ENCODE results near the gene EPM2A. TPM values are rescaled to one million over a fixed set of nuclear protein-coding genes. Genes with fewer than 3 reads are reported as not detected.

The EPM2A gene
- total and polyA plus RNA-seq, 10 of the 15 experiments (the other 5 are each of a cell fraction or from before 2014, with no cell fraction given): 3.4 to 13.0 (median 7.9) TPM

DNA sequence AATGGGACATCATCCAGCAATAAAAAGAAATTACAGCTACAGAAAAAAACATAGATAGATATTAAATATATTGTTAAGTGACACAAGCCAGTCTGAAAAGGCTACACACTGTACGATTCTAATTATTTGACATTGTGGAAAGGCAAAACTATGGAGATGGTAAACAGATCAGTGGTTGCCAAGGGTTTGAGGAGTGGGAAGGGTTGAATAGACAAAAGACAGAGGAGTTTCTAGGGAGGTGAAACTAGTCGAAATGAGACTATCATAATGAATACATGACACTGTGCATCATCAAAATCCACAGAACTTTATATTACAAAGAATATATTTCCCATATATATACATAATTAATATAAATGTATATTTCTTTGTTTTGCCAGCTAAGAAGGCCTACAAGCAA is 9.8 kb downstream of the EPM2A start:
- Histone ChIP-seq H3K4me2 (ENCODE audit: control insufficient read depth, insufficient read depth) (no peak overlapping the region), H2AFZ (ENCODE audit: control insufficient read depth, low read depth, low read length) (no peak overlapping the region), H3K27me3 (replicated peaks in 1 of 2; ENCODE audit: control insufficient read depth in 2 of 2, insufficient read depth in 2 of 2, low read length in 1 of 2) (no peaks in the 10 kb centered on the region), H4K20me1 (ENCODE audit: control insufficient read depth, insufficient read depth) (no peaks in the 10 kb centered on the region), H3K9ac (ENCODE audit: control insufficient read depth, insufficient read depth, low read length) (no peak overlapping the region), H3K27ac (ENCODE audit: control insufficient read depth, insufficient read depth) (no peak overlapping the region), H3K4me1 (ENCODE audit: control insufficient read depth, insufficient read depth, low read length) (no peaks in the 10 kb centered on the region; the same call in 1 of the 2 replicates), H3K36me3 (ENCODE audit: control insufficient read depth in 2 of 2, insufficient read depth in 2 of 2, low read length in 1 of 2) (no peaks in the 10 kb centered on the region), H3K9me3 (replicated peaks; ENCODE audit: control insufficient read depth, insufficient read depth, low read length) (peaks cover 14% of the 10 kb centered on the region; the same call in 2 of the 3 replicates), H3K79me2 (ENCODE audit: control insufficient read depth, insufficient read depth, low read length) (no peaks in the 10 kb centered on the region), H3K4me3 (no peak overlapping the region)
- TF ChIP-seq, protein P1, sequence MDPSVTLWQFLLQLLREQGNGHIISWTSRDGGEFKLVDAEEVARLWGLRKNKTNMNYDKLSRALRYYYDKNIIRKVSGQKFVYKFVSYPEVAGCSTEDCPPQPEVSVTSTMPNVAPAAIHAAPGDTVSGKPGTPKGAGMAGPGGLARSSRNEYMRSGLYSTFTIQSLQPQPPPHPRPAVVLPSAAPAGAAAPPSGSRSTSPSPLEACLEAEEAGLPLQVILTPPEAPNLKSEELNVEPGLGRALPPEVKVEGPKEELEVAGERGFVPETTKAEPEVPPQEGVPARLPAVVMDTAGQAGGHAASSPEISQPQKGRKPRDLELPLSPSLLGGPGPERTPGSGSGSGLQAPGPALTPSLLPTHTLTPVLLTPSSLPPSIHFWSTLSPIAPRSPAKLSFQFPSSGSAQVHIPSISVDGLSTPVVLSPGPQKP (IDR thresholded peaks at IDR 0.05; ENCODE audit: low read depth, low read length): no peak
- TF ChIP-seq KAT2A (conservative IDR thresholded peaks at IDR 0.05; ENCODE audit: control insufficient read depth, low read depth, low read length) (no peak), STAT1 (conservative IDR thresholded peaks at IDR 0.05) (no peak), ZSCAN29 (IDR thresholded peaks at IDR 0.05) (no peak), SMAD1 (IDR thresholded peaks at IDR 0.05; ENCODE audit: low read depth, partially characterized antibody) (no peak), NR2F1 (conservative IDR thresholded peaks at IDR 0.05) (no peak), POLR2AphosphoS5 (IDR thresholded peaks at IDR 0.05; ENCODE audit: low read length) (no peak), ZZZ3 (IDR thresholded peaks at IDR 0.05; ENCODE audit: control insufficient read depth, insufficient read length, low read depth) (no peak), CREM (IDR thresholded peaks at IDR 0.05; ENCODE audit: low read depth) (no peak), EP300 (IDR thresholded peaks at IDR 0.05; ENCODE audit: borderline replicate concordance in 1 of 2, control insufficient read depth in 1 of 2, low read depth in 2 of 2, low read length in 2 of 2) (no peak)
- TF ChIP-seq, protein P2, sequence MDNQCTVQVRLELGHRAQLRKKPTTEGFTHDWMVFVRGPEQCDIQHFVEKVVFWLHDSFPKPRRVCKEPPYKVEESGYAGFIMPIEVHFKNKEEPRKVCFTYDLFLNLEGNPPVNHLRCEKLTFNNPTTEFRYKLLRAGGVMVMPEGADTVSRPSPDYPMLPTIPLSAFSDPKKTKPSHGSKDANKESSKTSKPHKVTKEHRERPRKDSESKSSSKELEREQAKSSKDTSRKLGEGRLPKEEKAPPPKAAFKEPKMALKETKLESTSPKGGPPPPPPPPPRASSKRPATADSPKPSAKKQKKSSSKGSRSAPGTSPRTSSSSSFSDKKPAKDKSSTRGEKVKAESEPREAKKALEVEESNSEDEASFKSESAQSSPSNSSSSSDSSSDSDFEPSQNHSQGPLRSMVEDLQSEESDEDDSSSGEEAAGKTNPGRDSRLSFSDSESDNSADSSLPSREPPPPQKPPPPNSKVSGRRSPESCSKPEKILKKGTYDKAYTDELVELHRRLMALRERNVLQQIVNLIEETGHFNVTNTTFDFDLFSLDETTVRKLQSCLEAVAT (IDR thresholded peaks at IDR 0.05): no peak
- FAIRE-seq (no peak), DNase-seq (ENCODE audit: low read depth, low spot score) (no peak), ATAC-seq (no peak)
- BruUV-seq (replicated peaks): no TSS peak
- RAD21 ChIA-PET (ENCODE audit: unreplicated experiment): no interaction called here
- WGBS (ENCODE audit: insufficient coverage, insufficient replicate concordance, low lambda C conversion rate, missing lambda C conversion rate): 48% methylated on average over 2 of the region's 2 CpGs
- in situ Hi-C loops (cut with MboI): no loop called here
- intact Hi-C loops (cut with micrococcal nuclease; ENCODE audit: unreplicated experiment): no loop called here
- POLR2A ChIA-PET: no interaction called here
- SMC1A ChIA-PET (ENCODE audit: uncharacterized antibody, unreplicated experiment): interaction anchor here (0.8 kb wide), 1 partner anchor 96 kb away, joined by 3 read pairs; no protein-coding TSS in a partner anchor
- CTCF ChIA-PET: interaction anchor here (0.6 kb wide), 1 partner anchor 11 kb away, joined by 4 read pairs; no protein-coding TSS in a partner anchor
